NCI-H460 (cell line): ENCODE data around the gene COG5. TPM values are rescaled to one million over a fixed set of nuclear protein-coding genes. Genes with fewer than 3 reads are reported as not detected.
A peak's percentile ranks its signal among the peaks of the same experiment; 100 is the strongest.

Experiments used
- DNase-seq: peaks from one replicate; pipeline ENCODE4 v3.0.0-alpha.2; 2016; ENCODE audit warnings: low read depth; ENCODE audit errors: extremely low read depth
- total RNA-seq: library from RNA; depleted of rRNA; stranded (reverse); fragments of >200 nt; shearing (Covaris generic); gene quantifications from 2 replicates; pipeline ENCODE4 v1.2.3, GENCODE V29; 2014

The COG5 gene
- total RNA-seq, 1 experiment from 2014 or later = 70.0 TPM

DNA sequence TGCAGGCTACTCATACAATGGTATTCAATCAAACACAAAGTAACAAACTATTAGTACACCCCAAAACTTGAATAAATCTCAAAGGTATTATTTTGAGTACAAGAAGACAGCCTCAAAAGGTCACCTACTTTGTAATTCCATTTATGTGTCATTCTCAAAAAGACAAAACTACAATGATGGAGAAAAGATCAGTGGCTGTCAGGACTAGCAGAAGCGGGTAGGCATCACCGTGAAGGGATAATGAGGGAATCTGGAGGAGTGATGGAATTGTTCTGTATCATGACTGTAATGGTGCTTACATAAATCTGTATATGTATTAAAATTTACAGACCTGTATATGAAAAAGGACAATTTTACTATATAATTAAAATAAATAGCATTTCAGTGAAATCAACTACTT is 37.0 kb downstream of the COG5 start:
- no peak for DNase-seq

DNA sequence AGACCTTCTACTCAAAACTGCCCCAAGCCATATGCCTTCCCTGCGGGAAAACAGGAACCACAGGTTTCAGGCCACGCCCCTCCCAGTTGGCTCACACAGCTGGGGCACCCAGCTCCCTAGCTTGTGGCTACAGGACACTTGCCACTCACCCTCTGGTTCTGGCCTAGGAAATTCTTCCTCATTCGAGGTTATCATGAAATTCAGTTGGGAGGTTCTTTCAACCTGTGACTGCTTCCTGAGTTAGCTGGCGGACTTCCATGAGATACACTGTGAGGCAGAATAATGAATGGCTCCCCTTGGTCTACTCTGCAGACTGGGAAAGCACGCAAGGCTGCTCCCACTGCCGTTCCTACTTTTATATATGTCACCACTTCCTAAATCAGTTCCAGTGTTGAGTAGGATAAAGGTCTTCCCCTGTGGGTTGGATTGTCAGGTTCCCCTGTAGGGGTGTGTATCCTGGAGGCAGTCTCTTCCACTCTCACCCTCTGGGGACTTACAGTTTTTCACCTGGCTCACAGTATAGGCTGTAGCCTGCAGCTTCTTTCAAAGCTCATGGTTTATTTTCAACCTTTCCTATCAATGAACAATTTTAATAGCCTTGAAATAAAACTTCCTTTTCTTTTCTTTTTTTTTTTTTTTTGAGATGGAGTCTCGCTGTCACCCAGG is 56.9 kb downstream of the COG5 start:
- no peak for DNase-seq

DNA sequence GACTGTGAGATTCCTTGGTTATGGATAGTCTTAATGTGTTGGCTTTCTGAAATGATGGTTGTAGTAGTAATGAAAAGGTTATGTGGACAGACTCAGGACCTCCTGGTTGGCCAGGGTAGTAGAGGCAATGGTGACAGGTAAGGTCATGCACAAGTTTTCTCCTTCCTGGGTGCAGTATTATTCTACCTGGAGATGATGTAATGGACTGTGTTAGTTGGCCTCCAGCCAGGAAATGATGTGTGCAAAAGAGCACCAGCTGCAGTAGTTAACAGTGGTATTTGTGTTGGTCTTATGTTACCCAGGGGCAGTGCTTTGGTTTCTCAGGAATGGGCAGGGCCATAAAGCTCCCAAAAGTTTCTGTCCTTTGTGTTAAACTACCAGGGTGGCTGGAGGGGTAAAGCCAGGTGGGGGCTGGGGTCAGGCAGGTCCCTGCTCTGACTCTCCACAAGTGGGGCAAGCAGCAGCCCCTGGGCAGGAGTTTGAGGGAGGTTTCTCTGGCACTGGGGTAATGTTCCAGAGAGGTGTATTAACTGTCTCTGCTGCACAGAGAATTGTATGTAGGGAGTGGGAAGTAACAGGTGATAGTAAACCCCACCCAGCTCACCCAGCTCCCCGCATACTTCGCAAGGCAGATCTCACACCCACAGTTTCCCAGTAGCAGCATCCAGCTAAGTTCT is 57.6 kb downstream of the COG5 start:
- DNase-seq = no peak

DNA sequence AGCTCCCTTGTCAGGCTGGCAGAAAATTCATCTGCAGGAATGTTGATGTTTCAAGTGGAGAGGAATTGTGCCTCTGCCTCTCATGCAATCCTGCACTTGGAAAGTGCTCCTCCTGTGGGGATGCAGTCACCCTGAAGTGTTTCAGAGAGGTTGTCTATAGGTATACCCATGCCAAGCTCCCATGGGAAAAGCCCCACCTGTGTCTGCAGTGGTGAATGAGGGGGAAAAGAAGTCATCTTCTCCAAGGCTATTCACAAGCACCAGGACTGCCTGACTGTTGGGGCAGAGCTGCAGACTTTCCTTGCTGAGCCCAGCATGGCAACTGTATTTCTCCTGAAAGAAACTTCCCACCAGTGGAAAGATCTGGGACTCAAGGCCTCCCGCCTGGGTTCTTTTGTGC is 58.4 kb downstream of the COG5 start:
- DNase-seq = no peak

DNA sequence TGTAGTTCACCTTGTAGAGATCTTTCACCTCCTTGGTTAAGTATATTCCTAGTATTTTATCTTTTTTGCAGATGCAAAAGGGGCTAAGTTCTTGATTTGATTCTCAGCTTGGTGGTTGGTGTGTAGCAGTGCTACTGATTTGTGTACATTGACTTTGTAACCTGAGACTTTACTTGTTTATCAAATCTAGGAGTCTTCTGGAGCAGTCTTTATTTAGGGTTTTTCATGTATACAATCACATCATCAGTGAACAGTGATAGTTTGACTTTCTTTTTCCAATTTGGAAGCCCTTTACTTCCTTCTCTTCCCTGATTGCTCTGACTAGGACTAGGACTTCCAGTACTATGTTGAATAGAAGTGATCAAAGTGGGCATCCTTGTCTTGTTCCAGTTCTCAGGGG is 60.0 kb downstream of the COG5 start:
- DNase-seq = no peak

DNA sequence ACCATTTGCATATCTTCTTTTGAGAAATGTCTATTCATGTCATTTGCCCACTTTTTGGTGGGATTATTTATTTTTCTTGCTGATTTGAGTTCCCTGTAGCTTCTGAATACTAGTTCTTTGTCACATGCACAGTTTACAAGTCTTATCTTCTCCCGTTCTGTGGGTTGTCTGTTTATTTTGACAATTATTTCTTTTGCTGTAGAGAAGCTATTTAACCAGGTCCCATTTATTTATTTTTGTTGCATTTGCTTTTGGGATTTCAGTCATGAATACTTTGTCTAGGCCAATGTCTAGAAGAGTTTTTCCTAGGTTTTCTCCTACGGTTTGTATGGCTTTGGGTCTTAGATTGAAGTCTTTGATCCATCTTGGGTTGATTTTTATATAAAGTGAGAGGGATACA is 60.9 kb downstream of the COG5 start:
- no peak for DNase-seq

DNA sequence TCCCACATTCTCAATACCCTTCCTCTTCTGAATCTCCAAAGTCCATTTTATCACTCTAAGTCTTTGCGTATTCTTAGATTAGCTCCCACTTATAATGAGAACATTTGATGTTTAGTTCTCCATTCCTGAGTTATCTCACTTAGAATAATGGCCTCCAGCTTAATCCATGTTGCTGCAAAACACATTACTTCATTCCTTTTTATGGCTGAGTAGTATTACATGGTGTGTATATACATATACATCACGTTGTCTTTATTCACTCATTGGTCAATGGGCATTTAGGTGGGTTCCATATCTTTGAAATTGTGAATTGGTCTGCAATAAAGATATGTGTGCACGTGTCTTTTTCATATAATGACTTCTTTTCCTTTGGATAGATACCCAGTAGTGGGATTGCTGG is 61.6 kb downstream of the COG5 start:
- no peak for DNase-seq

DNA sequence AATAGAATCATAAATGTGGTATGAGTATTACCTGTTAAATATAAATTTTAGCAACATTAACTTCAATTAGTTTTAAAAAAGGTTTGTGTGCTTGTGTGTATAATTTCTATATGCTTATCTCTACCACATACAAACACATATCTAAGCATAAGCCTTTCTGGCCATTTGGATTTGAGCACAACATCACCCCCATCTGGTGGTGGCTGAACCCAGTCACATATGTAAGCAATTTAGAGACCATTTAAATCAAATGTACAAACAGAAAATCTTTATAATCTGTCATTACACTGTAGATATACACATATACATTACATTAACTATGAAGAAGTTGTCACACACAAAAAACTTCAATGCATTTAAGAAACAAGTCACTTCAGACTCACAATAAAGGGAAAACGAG is 62.1 kb downstream of the COG5 start:
- DNase-seq = peak; percentile 55

DNA sequence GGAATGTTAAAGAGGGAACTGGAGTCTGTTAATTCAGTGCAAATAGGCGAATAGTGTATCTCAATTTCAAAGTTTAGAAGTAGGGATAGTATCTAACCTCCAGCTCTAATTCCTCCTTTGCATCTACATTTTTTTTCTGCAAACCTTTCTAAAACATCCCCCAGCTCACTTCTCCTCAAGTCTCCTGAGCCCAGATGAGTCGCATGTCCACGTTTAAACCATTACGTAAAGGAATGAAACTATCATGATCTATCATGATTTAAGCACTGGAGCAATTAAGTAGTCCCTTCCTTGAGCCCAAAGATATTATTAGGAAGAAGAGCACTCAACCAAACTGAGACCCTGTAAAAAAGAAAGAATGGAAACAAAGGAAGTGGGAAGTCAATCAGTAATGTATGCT is 64.0 kb downstream of the COG5 start:
- DNase-seq = no peak

DNA sequence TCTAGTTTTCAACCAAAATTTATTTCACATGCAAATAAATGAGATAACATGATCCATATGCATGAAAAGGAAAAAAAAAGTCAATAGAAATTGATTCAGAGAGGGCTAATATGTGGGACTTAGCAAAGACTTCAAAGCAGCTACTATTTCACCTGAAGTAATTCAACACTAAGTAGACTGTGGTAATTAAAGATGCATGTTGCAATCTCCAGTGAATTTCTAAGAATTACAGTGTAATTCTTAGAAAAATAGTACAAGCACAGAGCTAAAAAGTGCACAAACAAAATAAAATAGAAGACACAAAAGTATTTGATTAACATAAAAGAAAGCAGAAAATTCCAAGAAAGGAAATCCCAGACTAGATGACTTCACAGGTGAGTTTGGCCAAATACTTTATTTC is 68.2 kb downstream of the COG5 start:
- DNase-seq = no peak

DNA sequence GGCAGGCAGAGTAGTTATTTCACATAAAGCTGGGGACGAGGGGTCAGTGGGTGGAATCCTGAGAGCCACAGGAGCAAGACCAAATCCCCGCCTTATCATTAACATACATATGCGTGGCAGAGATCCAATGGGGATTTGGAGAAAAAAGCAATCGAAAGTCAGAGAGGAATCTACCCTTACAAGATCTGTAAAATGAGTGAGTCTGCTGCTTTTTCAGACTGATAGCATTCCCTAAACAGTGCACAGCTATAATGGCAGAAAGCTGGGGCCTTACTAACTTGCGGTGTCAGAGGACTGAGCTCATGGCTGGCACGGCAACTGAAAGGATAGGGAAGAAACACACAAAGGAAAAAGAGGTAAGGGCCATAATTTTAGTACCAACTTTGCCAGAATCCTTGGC is 68.8 kb downstream of the COG5 start:
- DNase-seq = no peak

DNA sequence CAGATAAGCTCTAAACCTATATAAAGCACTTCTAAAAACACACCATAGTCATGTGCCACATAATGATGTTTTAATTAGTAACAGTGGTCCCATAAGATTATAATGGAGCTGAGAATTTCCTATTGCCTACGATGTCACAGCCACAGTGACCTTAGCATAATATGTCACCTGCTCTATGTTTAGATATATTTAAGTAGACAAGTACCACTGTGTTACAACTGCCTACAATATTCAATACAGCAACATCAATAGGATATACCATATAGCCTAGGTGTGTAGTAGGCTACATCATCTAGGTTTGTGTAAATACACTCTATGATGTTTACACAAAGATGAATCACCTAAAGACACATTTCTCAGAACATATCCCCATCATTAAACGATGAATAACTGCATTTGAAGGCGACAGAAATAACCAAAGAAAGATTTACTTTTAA is 69.4 kb downstream of the COG5 start:
- DNase-seq = no peak

DNA sequence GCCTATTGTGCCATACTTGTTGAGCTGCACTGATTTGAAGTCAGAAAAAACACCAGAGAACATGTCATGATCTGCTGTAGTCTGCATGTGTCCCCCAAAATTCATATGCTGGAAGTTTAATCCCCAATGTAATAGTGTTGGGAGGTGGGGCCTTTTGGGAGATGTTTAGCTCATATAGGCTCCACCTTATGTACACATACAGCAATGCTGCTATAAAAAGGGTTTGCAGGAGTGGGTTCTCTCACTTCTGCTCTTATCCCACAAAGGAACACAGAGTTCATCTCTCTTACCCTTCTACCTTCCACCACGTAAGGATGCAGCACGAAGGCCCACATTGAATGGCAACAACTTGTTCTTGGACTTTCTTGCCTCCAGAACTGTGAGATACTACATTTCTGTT is 70.8 kb downstream of the COG5 start:
- no peak for DNase-seq

DNA sequence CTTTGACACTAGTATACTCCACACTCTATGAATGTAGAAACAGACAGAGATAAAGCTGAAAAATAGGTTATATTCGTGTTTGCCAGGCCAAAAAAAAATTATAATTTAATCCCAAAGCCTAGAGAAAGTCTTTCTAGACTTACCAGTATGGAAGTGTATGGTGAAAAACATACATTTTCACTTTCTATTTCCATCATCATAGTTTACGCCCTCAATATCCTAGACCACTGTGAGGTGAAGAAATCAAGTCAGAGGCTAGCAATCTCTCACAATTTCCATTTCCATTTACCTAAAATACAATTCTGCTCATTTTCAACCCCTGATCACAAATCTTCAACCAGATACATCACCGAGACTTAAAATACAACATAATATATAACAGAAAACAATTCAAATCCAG is 77.7 kb downstream of the COG5 start:
- no peak for DNase-seq

DNA sequence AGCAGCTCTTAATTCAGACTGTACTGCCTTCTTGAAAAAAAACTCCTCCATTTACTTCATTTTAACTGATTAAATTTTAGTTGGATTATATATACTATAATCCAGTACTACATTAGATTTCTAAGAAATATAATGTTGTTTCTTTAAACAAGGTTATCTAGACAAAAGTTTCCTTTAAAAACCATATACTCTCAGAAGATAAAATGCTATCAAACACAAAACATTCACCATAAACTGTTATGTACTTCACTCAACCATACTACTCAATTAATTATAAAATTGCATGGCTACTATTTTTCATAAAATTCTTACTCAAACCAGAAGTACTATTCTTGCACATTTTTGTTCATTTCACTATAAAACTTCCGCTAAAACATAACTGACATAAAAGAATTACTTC is 81.1 kb downstream of the COG5 start:
- DNase-seq = no peak

DNA sequence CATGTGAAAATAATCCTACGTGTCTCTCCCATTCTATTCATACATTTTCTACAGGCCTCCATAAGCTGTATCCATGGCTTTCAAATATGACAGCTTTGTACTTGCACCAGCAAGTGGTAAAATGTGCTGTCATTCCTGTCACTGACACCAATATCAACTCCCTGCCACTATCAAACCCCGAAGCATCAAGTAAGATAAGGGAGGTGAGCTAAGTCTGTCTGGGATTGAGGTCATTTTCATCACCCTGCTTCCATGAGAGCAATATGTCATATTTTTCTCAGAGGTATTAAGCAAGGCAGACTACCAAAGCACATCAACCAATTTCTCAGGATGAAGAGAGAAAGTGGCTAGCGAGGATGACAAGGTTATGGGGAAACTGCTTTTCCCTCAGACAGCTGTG is 82.8 kb downstream of the COG5 start:
- no peak for DNase-seq

DNA sequence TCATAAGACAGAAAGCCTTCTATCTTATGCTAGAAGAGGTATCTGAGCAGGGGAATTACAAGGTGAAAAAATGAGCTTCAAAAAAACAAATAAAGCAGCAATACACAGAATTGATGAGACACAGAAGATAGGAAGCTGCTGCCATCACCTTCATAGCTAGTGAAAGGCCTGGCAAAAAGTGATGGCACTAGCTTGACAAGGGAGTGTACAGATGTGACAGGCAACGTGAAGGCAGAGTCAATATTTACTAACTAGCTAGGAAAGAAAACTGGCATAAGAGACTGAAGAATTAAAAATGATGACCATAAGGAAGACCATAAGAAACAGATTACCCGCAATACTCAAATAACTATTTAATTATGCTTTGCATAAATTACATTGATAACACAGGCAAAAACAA is 84.4 kb downstream of the COG5 start:
- DNase-seq = no peak

DNA sequence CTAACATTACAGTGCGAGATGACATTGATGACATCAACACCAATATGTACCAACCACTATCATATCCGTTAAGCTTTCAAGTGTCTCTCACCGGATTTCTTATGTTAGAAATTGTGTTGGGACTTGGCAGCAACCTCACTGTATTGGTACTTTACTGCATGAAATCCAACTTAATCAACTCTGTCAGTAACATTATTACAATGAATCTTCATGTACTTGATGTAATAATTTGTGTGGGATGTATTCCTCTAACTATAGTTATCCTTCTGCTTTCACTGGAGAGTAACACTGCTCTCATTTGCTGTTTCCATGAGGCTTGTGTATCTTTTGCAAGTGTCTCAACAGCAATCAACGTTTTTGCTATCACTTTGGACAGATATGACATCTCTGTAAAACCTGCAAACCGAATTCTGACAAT is 89.6 kb downstream of the COG5 start:
- peak; percentile 78 for DNase-seq

DNA sequence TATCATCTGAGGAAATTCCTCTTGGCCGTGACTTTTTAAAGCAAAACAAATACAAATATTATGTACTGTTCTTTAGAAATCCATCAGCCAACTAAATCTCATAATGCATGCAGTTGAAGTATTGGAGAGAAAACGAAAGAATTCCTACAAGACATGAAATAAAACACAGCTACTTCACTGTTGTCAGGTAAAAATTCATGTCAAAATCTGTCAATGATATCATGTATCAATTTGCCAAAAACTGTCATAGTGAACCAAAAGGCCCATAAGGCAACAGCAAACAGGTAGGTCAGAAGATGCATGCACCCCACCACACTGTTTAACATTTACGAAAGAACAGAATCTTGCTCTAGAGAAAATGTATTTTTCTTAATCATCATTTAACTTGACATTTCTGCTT is 91.6 kb downstream of the COG5 start:
- DNase-seq = no peak

DNA sequence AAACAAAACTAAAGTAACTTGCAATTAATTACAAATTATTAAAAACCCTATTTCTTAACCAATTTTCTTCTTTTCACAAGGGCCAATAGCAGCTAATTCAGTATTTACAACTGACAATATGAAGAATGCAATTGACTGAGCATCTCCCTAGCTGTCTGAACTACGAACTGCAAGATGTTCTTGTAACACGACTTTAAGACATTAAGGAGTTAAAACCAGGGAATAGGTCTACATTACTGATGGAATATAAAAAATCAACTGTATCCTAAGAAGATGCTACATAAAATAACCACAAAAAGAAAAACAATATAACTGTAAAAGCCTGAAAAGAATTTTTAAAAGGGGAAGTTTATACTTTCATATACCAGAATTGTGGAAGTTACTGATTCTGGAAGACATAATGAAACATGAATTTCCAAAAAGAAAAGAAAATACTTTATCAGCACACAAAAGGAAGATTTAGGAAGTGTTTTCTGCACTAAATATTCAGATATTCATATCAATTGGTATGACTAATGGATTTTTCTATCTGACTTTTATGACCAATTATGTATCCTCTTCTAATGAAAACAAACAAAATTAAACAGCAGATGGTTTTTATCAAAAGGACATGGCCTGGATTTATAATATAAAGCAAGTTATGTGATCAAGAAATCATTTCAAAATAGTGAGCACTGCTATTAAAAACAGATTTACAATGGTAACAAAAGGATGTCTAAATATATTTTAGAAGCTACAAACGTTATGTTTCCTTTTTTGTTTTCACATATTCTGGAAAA is 92.2 kb downstream of the COG5 start:
- no peak for DNase-seq

DNA sequence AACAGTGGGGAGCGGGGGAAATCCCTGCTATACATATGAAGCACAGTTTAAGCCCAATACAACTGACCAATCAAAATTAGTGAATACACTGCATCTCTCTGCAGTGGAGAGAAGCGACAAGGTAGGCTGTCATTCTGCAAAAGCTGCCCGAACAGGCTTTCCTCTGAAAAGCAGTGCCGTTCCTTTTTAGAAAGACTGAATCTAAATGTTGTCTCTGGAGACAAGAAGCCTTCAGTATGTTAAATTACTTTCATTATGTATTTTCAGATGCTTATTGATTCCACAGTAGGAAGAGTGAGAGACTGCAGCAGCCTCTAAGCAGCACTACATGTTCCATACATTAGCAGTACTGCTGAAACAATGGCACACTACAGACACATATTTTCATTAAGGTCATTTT is 93.8 kb downstream of the COG5 start, which contains the start of gene GPR22:
Gene GPR22 (plus strand): TSS at position 129 of the 400 bp plus-strand sequence. CDS start 4,004 bp downstream, outside the sequence.
- DNase-seq = no peak

DNA sequence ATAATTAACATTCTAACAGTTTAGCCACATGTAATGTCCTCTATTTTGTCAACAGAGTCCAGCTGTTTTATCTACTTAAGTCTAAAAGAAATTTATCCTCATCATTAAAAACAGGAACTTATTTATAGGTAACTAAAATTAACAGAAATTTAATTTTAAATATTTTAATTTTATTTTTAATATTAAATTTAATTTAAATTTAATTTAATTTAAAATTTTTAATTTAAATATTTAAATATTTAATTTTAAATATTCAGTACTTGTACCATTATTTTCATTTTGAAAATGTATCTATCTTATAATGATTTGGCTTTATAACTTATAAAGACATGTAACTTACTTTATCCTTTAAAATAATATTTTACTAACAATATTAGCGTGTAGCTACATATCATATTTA is 94.9 kb downstream of the COG5 start:
- DNase-seq = no peak
